Stimulated activated CD8-positive, alpha-beta memory T cell treated with anti-CD3 and anti-CD28 coated beads, Interleukin-15, amount 100 ng/mL, for 1 hour (primary cell): ENCODE results near the gene PSMA7.
A peak's percentile ranks its signal among the peaks of the same experiment; 100 is the strongest.

ENCODE experiments used
- DNase-seq: peaks from one replicate; pipeline ENCODE4 v3.0.0-alpha.2; 2020; ENCODE audit warnings: low read depth

Gene PSMA7

DNA sequence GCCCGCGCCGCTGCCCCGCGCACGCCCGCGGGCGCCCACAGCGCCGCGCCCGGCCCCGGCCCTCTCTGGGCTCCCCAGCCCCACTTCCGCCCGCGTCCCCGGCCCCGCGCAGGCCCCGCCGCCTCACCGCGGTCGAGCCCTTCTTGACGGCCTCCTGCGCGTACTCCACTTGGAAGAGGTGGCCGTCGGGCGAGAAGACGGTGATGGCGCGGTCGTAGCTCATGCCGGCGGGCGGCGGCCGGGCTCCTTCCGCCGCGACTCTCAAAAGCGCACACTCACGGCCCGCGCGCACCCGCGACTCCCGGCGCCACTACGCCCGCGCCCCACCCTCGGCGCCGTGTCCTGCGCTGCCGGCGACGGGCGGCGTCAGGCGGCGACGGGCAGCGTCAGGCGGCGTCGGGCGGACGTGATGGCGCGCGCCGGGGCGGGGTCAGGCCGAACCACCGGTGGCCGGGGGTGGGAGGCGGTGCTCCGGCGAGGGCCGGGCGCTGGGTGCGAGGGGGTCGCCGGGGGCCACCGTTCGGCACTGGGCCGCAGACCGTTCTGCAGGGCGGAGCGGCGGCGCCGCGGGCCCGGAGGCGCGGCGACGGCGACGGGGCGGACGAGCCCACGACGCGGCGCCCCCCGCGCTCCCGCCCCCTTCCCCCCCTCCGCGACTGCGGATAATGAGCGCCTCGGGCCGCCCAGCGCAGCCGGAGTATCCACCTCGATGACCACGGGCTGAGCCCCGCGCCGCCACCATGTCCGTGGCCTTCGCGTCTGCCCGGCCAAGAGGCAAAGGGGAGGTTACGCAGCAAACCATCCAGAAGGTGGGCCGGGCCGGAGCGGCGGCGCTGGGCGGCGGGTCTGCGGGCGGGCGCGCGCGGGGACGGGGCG, at the start of gene PSMA7, which contains the start of gene SS18L1:
PSMA7 (minus strand) TSS at position 314 of the 876 bp plus-strand sequence; CDS start at position 223, 91 bp downstream.
SS18L1 (plus strand) TSS at position 689 of the 876 bp plus-strand sequence; CDS start at position 741, 52 bp downstream.
- DNase-seq = peak; percentile 69

DNA sequence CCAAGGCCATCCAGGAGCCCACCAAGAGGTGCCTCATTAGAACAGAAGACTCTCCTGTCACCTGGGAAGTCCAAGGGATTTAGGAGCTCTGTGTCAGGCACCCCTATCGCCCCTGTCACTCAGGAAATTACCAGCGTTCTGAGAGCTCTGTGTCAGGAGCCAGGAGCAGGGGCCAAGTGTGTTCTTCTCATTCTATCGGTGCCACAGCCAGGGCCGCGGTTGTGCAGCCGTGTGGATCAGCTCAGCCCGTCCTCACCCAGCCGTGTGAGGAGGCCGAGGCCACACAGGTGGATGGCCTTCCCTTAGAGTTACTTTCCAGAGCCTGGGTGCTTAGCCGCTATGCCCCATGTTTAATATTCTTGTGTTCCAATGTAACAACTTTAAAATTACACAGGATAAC, 49.4 kb upstream of the PSMA7 start:
- DNase-seq = no peak

DNA sequence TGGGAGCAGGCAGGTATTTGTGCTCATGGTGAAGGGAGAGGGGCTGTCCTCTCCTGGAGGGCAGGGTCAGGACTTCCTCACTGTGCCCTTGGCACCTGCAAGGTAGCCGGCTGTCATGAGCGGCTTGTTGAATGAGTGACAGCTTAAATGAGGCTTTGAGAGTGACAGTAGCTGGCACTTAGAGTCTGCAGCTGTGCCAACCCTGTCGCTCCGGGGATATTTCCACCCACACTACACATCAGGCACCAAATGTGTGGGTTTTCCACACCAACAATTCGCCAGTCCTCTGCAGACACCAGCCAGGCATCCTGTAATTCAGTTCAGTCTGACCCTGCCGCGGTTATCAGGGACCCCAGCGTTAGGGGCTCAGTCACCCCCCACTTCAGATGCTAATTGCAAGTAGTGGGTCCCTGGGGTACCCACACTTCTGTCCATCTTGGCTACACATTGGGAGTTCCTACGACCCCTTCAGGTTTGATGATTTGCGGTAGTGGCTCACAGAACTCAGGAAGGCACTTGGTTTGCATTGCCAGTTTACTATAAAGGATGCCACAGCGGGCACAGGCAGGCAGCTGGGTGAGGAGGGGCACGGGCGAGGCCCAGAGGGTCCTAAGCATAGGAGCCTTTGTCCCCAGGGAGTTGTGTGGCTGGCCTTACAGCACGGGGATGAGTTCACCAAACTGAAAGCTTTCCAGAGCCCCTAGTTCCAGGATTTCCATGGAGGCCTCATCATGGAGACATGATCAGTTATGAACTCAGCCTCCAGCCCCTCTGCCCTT, 48.8 kb upstream of the PSMA7 start:
- DNase-seq = no peak

DNA sequence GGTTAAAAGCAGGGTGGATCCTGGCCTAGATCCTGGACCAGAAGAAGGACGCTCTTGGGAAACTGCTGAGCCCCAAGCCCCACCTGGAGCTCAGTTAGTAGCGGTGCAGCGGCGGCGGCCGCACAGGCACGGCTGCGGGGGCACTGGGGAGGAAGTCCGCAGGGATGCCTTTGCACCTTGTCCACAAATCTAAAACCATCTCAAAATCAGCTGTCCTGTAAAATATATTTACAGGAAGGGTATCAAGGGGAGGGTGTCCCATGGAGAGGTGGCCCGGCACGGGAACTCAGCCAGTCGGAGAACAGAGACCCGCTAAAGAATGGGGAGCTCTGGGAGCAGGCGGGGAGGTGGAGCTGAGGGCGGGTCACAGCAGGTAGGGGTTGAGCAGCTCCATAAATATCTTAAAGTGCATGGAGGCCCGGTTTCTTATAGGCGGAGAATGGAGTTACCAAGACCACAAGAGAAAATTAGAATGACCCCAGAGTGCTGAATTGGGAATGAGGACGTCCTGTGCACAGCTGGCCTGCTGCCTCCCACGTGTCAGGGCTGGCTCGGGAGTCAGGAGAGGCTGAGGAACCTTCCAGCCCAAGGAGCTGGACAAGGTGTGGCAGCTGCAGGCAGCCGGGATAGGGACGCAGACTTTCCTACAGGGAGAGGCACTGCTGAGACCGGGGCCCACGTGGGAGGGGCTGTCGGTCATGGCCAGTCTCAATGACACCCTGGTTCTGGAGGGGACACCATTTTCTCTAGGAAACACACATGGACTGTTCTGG, 47.6 kb upstream of the PSMA7 start:
- DNase-seq = no peak

DNA sequence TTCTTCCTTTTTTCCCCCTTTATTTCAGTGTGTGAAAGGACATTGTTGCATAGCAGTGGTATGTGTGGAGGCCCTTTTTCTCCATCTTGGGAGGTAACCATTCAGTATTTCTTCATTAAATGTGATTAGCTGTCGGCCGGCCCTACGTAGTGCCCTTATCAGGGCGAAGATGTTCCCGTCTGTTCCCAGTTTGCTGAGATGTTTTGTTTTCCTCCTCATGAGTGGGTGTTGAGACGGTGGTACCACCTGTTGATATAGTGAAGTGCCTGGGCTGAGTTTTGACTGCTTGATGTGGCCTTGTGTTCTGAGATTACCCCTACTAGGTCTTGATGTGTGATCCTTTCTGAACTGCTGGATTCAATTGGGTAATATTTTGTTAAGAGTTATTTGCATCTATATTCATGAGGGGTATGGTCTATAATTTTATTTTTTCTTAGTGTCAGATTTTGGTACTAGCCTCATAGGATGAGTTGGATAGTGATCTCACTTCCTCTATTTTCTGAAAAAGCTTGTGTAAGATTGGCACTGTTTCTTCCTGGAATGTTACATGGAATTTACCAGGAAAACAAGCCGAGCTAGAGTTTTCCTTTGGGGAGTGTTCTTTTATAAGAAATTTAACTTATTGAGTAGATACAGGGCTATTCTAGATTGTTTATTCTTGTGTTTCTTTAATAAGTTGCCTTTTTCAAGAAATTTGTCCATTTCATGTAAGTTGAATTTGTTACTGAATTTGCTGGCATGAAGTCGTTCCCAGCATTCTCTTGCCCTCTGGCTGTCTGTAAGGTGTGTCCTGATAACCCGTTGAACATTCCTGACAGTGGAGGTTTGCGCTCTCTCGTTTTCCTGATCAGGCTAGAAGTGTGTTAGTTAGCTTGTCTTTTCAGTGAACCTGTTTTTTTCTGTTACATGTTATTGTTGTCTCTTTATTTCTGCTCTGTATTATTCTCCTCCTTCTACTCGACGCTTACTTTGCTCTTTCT, 44.0 kb upstream of the PSMA7 start:
- no peak for DNase-seq

DNA sequence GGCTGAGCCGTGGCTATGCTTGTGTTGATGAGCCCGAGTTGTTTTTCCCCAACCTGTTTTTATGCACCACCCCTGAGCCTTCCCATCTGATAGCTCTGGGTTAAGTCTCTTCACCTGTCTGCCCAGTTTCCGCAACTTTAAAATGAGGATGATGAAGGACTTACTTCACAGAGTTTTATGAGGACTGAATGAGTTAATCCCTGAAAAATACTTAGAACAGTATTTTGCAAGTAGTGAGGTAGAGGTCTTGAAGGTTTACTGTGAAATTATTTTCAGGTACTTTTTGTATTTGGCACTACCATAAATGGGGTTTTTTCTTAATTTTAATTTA, 42.9 kb upstream of the PSMA7 start:
- DNase-seq = no peak

DNA sequence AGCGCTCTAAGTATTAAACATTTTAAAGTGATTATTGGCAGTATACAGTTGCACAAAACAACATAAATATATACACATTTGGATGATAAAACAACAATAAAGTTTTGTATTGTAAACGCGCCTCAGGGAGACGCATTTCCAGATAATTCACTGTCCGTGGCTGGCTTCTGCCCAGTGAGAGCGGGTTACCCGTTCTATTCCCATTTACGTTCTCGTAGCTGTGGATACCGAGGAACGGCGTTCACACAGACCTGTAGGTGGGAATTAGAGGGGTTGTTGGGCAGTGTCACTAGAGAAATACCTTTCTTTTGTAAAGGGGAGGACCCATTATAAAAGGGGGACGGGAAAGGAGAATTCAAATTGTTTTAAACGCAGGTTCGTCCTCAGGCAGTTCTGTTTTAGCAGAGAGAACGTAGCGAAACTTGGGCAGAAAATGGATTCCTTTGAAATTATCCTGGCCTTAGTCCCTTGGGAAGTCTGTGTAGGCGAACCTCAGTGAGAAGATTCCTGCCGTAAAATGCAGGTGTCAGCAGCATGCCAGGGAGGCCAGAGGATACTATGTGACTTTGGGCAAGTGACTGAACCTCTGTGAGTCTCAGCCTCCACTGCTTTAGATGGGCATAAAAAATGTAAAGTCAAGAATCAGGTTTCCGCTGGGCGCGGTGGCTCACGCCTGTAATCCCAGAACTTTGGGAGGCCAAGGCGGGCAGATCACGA, 40.4 kb upstream of the PSMA7 start:
- DNase-seq = no peak

DNA sequence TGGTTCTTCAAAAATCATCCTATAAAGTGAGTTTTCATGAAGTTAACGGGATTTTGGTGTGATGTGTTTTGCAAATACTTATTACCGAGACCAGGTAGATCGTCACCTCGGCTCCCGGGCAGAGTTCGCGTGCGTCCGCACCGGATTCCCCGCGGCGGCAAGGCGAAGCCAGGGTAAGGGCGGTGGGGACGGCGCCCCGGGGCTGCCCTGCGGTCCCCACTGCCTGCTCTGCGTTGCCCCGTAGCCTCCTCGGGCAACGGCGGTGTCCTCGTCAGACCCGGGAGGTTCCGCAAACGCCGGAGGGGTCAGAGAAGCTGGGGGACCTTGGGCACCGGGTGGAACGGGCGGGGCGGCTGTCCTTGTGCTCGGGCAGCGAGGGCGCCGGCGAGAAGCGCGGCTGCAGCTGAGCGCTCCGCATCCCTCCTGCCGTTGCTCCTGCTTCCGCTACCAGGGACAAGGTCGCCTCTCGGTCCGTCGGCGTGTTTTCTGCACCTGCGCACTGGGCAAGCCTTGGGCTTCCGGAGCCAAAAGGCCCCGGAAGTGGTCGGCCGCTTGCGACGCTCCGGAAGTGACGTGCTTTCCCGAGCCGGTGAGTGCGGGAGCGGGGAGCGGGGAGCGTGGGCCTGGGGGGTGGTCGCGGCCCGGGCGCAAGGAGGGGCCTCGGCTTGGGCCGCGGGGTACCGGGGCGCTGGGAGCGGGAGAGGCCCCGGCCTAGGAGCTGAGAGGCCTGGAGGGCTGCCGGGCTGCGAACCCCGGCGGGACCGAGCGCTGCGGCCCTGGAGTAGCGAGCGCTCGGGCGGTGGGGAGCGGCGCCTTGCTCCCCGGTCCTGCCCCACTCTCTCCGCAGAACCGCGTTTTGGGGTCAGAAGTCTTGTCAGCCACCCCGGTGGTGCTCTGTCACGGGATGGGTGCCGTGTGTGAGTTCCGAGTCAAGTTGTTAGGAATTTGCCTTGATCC, 39.6 kb upstream of the PSMA7 start, which contains the start of gene MTG2:
MTG2 (plus strand) TSS at position 560 of the 957 bp plus-strand sequence. CDS start 10,393 bp downstream, outside the sequence.
- DNase-seq = peak; percentile 81

DNA sequence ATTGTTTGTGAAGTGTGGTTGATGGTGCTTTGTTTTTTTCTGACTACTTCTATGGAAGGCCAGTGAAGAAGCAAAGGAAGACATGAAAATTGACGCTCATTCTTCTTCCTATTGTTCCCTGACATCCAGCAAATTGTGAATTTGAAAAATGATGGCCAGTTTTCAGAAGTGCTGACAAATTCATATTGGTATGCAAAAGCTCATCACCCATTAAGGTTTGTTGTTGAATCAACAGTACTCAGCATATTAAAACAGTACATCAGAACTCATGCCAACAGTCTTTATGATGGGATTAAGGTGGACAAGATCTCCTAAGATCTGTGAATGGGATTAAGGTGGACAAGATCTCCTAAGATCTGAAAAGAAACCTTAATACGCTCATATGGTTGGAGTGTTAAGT, 38.6 kb upstream of the PSMA7 start:
- no peak for DNase-seq

DNA sequence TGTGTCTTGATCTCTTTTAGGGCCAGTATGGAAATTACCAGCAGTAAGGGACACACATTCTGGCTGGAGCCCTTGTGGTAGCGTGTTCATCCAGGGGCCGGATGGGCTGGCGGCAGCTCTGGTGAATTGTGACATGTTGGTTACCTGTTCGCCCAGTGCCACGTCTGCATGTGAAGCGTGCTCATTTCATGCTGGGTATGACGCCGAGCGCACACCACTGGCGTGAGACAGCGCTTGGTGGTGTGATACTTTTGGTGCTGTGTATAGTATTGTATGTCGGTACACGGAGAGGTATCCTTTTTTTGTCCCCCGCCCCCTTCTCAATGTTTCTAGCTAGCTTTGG, 35.9 kb upstream of the PSMA7 start:
- no peak for DNase-seq

DNA sequence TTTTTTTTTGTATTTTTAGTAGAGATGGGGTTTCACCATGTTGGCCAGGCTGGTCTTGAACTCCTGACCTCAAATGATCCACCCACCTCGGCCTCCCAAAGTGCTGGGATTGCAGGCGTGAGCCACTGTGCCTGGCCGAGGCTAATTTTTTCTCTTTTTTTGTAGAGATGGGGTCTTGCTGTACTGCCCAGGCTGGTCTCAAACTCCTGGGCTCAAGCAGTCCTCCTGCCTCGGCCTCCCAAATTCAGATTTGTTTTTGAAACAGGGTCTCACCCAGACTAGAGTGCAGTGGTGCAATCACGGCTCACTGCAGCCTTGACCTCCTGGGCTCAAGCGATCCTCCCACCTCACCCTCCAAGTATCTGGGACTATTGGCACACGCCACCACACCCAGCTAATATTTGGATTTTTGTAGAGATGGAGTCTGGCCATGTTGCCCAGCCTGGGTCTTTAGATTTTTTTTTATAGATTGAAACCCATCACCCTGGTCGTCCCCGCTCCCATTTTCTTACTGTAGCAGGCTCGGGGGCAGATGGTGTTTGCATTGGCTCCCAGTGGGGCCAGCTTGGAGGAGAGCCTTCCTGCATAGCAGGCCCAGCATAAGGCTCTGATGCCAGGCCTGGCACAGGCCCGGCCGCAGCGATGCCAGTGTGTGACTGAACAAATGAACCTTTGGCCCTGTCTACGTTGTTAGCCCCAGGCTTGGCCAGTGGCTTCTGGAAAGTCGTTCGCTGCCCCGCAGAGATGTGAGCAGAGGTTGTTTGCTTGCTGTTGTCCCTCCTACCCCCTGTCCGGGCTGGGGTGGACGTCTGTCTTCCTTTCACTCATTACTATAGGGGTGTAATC, 35.3 kb upstream of the PSMA7 start:
- no peak for DNase-seq

DNA sequence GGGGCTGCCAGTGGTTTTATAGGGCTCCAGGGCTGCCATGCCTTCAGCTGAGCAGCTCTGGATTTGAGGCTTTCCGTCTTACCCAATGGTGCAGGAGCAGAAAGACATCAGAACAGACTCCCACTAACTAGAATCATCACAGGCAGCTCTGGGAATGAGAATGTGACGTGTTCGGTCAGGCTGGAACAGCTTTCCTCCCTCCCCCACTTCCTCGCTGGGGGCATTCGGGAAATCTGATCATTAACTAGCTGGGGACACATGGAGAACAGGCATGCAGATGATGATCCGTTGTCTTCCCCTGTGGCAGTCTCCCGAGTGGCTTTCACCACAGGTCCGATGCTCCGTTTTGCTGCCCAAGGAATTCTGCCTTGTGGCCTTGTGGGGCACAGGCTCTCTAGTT, 34.1 kb upstream of the PSMA7 start:
- no peak for DNase-seq

DNA sequence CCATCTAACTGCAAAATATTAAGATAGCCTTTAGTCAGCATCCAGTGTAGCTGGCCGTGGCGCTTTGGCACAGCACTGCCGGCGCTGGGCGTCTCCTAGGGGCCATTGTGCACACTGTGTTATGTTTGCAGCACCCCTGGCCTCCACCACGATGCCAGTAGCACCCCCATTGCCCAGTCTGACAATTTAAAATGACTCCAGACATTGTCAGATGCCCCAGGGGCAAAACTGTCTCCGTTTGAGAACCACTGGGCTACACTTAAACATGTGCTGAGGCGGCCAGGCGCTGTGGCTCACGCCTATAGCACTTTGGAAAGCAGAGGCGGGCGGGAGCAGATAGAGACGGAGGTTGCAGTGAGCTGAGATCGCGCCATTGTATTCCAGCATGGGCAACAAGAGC, 33.7 kb upstream of the PSMA7 start:
- no peak for DNase-seq

DNA sequence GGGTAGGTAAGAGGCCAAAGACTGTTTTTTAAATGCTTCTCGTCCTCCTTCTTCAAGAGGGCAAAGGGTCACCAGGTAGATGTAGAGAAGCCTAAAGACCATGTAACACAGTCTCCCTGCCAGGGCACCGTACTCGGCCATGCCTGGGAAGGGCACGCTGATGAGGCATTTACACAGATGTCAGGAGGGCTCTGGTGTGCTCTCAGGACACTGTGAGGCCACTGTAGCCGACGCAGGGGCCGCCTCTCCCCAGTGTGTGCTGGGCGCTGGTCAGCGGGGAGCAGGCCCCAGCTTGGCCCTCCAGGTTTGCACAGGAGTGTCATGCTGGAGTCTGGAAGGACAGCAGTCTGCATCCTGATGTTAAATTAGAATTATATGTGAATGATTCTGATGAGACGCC, 32.5 kb upstream of the PSMA7 start:
- DNase-seq = no peak

DNA sequence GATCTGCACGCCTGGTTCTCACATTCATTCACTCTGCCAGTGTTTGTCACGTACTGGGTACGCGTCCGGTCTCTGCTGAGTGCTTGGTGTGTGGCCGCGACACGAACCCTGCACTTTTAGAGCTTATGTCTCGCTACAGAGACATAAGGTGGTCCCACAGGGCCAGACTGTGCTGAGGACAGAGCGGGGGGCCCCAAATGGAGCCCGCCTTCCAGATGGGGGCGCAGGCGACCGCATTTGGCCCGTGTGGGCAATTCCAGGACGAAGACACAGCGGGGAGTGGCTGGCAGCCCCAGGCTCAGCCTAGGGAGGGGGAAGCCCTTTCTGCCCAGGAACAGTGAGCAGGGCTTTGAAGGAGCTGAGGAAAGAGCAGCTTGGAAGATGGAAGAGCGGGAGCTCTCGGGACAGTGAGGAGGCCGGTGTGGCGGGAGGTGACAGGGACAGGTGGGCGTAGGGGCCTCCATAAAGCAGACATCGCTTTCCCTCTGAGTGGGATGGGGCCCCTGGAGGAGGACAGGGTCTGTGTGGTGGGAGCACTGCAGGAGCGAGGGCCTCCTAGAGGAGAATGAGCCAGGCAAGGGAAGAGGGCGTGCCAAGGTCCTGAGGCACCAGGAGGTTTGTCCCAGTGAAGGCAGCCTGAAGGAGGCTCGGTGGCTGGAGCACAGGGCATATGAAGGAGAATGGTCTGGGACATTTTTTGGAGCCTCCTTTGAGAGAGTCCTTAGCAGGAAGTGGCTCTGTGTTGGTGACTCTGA, 31.9 kb upstream of the PSMA7 start:
- DNase-seq = no peak

DNA sequence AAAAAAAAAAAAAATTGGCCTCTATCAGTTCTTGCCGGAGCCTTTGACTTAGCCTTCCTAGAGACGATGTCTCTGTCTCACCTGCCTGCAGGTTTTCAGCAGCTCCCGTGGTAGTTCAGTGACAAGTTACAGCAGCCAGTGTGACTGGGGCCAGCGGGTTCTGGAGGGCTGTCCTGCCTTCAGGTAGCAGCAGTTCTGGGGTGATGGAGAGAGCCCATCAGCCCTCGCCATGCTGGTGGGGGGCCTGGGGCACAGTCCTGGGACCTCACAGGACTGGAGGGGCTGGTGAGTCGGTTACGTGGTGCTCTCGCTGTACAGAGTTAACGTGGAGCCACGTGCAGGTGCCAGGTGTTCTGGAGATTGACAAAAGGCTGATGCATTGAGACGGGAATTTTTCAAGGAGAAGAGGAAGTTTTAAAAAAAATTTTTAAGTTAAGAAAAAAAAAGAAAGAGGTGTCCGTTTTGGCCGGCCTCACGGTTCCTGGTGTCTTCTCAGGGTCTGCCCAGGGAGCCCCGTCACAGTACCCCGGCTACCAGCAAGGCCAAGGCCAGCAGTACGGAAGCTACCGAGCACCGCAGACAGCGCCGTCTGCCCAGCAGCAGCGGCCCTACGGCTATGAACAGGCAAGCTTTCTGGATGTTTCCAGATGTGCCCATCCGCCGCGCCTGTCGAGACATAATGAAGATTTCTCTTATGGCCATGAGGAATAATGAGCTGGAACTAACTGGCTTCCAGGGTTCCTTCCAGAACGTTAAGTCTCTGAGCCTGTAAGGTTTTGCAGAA, 31.0 kb upstream of the PSMA7 start:
- no peak for DNase-seq

DNA sequence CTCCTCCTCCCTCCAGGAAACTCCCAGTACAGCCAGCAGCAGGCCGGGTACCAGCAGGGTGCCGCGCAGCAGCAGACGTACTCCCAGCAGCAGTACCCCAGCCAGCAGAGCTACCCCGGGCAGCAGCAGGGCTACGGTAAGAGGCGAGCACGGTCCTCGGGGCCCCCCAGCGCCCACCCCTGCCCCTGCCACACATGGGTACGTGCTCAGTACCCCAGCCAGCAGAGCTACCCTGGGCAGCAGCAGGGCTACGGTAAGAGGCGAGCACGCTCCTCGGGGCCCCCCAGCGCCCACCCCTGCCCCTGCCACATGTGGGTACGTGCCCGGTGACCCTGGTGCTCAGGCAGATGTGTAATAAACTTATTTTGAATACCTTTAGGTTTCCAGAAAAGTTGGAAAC, 29.5 kb upstream of the PSMA7 start:
- DNase-seq = no peak
